HL-60 (cell line): ENCODE measurements around the gene FOXP1.

Experiments used
- POLR2AphosphoS5 ChIP-seq: IDR thresholded peaks from 2 replicates; pipeline ENCODE4 v1.6.1; 2012; ENCODE audit warnings: low read depth
- TF ChIP-seq, protein P1 (sequence below): IDR thresholded peaks from one replicate; pipeline ENCODE4 v1.5.1; 2011; ENCODE audit warnings: low read length, control low read depth, inconsistent platforms; ENCODE audit not compliant: insufficient read depth

GRCh38 chr3:71281280-71281679 is 302.2 kb downstream of the FOXP1 start:
- TF ChIP-seq, protein P1, sequence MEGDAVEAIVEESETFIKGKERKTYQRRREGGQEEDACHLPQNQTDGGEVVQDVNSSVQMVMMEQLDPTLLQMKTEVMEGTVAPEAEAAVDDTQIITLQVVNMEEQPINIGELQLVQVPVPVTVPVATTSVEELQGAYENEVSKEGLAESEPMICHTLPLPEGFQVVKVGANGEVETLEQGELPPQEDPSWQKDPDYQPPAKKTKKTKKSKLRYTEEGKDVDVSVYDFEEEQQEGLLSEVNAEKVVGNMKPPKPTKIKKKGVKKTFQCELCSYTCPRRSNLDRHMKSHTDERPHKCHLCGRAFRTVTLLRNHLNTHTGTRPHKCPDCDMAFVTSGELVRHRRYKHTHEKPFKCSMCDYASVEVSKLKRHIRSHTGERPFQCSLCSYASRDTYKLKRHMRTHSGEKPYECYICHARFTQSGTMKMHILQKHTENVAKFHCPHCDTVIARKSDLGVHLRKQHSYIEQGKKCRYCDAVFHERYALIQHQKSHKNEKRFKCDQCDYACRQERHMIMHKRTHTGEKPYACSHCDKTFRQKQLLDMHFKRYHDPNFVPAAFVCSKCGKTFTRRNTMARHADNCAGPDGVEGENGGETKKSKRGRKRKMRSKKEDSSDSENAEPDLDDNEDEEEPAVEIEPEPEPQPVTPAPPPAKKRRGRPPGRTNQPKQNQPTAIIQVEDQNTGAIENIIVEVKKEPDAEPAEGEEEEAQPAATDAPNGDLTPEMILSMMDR: no peak
- no peak for TF ChIP-seq POLR2AphosphoS5
